H9 (cell line): ENCODE measurements around the gene MT1M. TPM values are rescaled to one million over a fixed set of nuclear protein-coding genes. Genes with fewer than 3 reads are reported as not detected.
A peak's percentile ranks its signal among the peaks of the same experiment; 100 is the strongest.

ENCODE experiments used
- DNase-seq: peaks from one replicate; pipeline ENCODE4 v3.0.0-alpha.2; 2017
- H2AFZ ChIP-seq: one replicate; pipeline ENCODE4 v1.6.1; 2013; ENCODE audit warnings: mild to moderate bottlenecking, low read length, control low read depth, moderate library complexity
- H2AK5ac ChIP-seq: 2 replicates; pipeline ENCODE4 v1.6.1; 2013; ENCODE audit warnings: low read length, control low read depth, mixed read lengths; ENCODE audit not compliant: insufficient read length
- H2BK120ac ChIP-seq: one replicate; pipeline ENCODE4 v1.6.1; 2013; ENCODE audit warnings: low read depth, mild to moderate bottlenecking, low read length, control low read depth, inconsistent platforms; ENCODE audit not compliant: poor library complexity, severe bottlenecking
- H2BK12ac ChIP-seq: 2 replicates; pipeline ENCODE4 v1.6.1; 2013; ENCODE audit warnings: low read length, control low read depth, mixed read lengths, low read depth; ENCODE audit not compliant: insufficient read length
- H2BK15ac ChIP-seq: 2 replicates; pipeline ENCODE4 v1.6.1; 2013; ENCODE audit warnings: low read depth, low read length, control low read depth
- H2BK20ac ChIP-seq: one replicate; pipeline ENCODE4 v1.6.1; 2013; ENCODE audit warnings: low read depth, mild to moderate bottlenecking, low read length, control low read depth, inconsistent platforms; ENCODE audit not compliant: poor library complexity, severe bottlenecking
- H2BK5ac ChIP-seq: 2 replicates; pipeline ENCODE4 v1.6.1; 2013; ENCODE audit warnings: low read length, control low read depth, mixed read lengths; ENCODE audit not compliant: insufficient read length
- H3K14ac ChIP-seq: 2 replicates; pipeline ENCODE4 v1.6.1; 2013; ENCODE audit warnings: low read length, control low read depth; ENCODE audit not compliant: insufficient read depth
- H3K18ac ChIP-seq: 2 replicates; pipeline ENCODE4 v1.6.1; 2013; ENCODE audit warnings: low read depth, mild to moderate bottlenecking, mixed read lengths, low read length, control low read depth; ENCODE audit not compliant: insufficient read length
- H3K23ac ChIP-seq: 2 replicates; pipeline ENCODE4 v1.6.1; 2013; ENCODE audit warnings: low read length, control low read depth, mixed read lengths, low read depth; ENCODE audit not compliant: insufficient read length
- H3K23me2 ChIP-seq: 2 replicates; pipeline ENCODE4 v1.6.1; 2013; ENCODE audit warnings: low read depth, mild to moderate bottlenecking, mixed read lengths, low read length, control low read depth; ENCODE audit not compliant: insufficient read length, poor library complexity, severe bottlenecking
- H3K27ac ChIP-seq: 2 replicates; pipeline ENCODE4 v1.5.1; 2013; ENCODE audit warnings: low read length, control low read depth, mixed read lengths, low read depth; ENCODE audit not compliant: insufficient read length
- H3K27me3 ChIP-seq: 2 replicates; pipeline ENCODE4 v1.6.1; 2013; ENCODE audit warnings: low read length, control low read depth, inconsistent platforms; ENCODE audit not compliant: insufficient read depth
- H3K4ac ChIP-seq: 2 replicates; pipeline ENCODE4 v1.6.1; 2013; ENCODE audit warnings: low read depth, mild to moderate bottlenecking, control low read depth, inconsistent platforms, low read length, moderate library complexity
- H3K4me1 ChIP-seq: 2 replicates; pipeline ENCODE4 v1.6.1; 2013; ENCODE audit warnings: low read length, control low read depth, inconsistent platforms; ENCODE audit not compliant: insufficient read depth
- H3K4me2 ChIP-seq: 2 replicates; pipeline ENCODE4 v1.6.1; 2013; ENCODE audit warnings: low read length, control low read depth, mixed read lengths; ENCODE audit not compliant: insufficient read length, insufficient read depth
- H3K56ac ChIP-seq: 2 replicates; pipeline ENCODE4 v1.6.1; 2013; ENCODE audit warnings: low read depth, mild to moderate bottlenecking, mixed read lengths, low read length, control low read depth; ENCODE audit not compliant: insufficient read length
- H3K79me1 ChIP-seq: 2 replicates; pipeline ENCODE4 v1.6.1; 2013; ENCODE audit warnings: low read depth, mild to moderate bottlenecking, moderate library complexity, low read length, control low read depth, inconsistent platforms; ENCODE audit not compliant: insufficient read depth, poor library complexity, severe bottlenecking
- H3K79me2 ChIP-seq: 2 replicates; pipeline ENCODE4 v1.6.1; 2013; ENCODE audit warnings: low read length, control low read depth, inconsistent platforms; ENCODE audit not compliant: insufficient read depth
- H3K9ac ChIP-seq: 2 replicates; pipeline ENCODE4 v1.6.1; 2013; ENCODE audit warnings: low read length, control low read depth, mixed read lengths; ENCODE audit not compliant: insufficient read length; ENCODE audit errors: extremely low read depth
- H3K9me3 ChIP-seq: one replicate; pipeline ENCODE4 v1.6.1; 2013; ENCODE audit warnings: low read depth, low read length, inconsistent platforms; ENCODE audit not compliant: control insufficient read depth
- H3T11ph ChIP-seq: one replicate; pipeline ENCODE4 v1.6.1; 2013; ENCODE audit warnings: mild to moderate bottlenecking, low read length, control low read depth, inconsistent platforms
- H4K20me1 ChIP-seq: one replicate; pipeline ENCODE4 v1.6.1; 2013; ENCODE audit not compliant: control insufficient read depth, insufficient read length, insufficient read depth
- H4K5ac ChIP-seq: 2 replicates; pipeline ENCODE4 v1.6.1; 2013; ENCODE audit warnings: low read depth, mild to moderate bottlenecking, mixed read lengths, low read length, control low read depth; ENCODE audit not compliant: insufficient read length
- H4K8ac ChIP-seq: replicated peaks from 2 replicates; pipeline ENCODE4 v1.6.1; 2013; ENCODE audit warnings: low read length, control low read depth, mixed read lengths, low read depth; ENCODE audit not compliant: insufficient read length
- H4K91ac ChIP-seq: 2 replicates; pipeline ENCODE4 v1.6.1; 2013; ENCODE audit warnings: low read depth, mild to moderate bottlenecking, moderate library complexity, mixed read lengths, low read length, control low read depth; ENCODE audit not compliant: insufficient read length
- H3K27ac Mint-ChIP-seq, 3 experiments: 2 replicates in 2 of 3; 3 replicates in 1 of 3; pipeline ENCODE4 v1.8.0; 2020 to 2021; ENCODE audit warnings: mixed read lengths in 3 of 3, mild to moderate bottlenecking in 1 of 3, moderate library complexity in 1 of 3
- H3K27me3 Mint-ChIP-seq: 2 replicates; pipeline ENCODE4 v1.8.0; 2021; ENCODE audit warnings: low read depth, mild to moderate bottlenecking, moderate library complexity, mixed read lengths
- H3K36me3 Mint-ChIP-seq, 3 experiments: 2 replicates in 2 of 3; 3 replicates in 1 of 3; pipeline ENCODE4 v1.8.0; 2020 to 2021; ENCODE audit warnings: low read depth in 3 of 3, mixed read lengths in 3 of 3; ENCODE audit not compliant: insufficient read depth in 1 of 3
- H3K4me1 Mint-ChIP-seq, 2 experiments: 2 replicates each; pipeline ENCODE4 v1.8.0; 2020; ENCODE audit warnings: mixed read lengths in 2 of 2
- H3K4me3 Mint-ChIP-seq, 2 experiments: 2 replicates in 1 of 2; 3 replicates in 1 of 2; pipeline ENCODE4 v1.8.0; 2020 to 2021; ENCODE audit warnings: mild to moderate bottlenecking in 2 of 2, mixed read lengths in 2 of 2, moderate library complexity in 1 of 2
- H3K9me3 Mint-ChIP-seq, 2 experiments: 2 replicates in 1 of 2; 3 replicates in 1 of 2; pipeline ENCODE4 v1.8.0; 2020; ENCODE audit warnings: mild to moderate bottlenecking in 2 of 2, mixed read lengths in 2 of 2, moderate library complexity in 1 of 2
- CTCF ChIP-seq: fragments of 200-600 bp; sonication (generic); conservative IDR thresholded peaks from 3 replicates; pipeline ENCODE4 v1.8.0; 2021; ENCODE audit warnings: antibody characterized with exemption, mild to moderate bottlenecking
- WGBS: extraction: QIAGEN DNeasy Blood & Tissue Kit; methylation state at CpG from one replicate; pipeline ENCODE4 v1.1.7; 2013; ENCODE audit warnings: missing lambda C conversion rate, low lambda C conversion rate, mixed read lengths; ENCODE audit not compliant: insufficient read length; ENCODE audit errors: extremely low coverage; 5-methylcytosine and 5-hydroxymethylcytosine counted together
- total RNA-seq: library from RNA; stranded (reverse); gene quantifications from 2 replicates; pipeline ENCODE4 v1.2.1, GENCODE V29; 2021

MT1M gene
- total RNA-seq, 1 experiment from 2014 or later, result 1.4 TPM

GRCh38 chr16:56618138-56618537 lies 14.3 kb upstream of the MT1M start:
- DNase-seq, result no peak
- Histone ChIP-seq H3K4me1 (no peaks in the 10 kb centered on the region; the same call in 1 of the 2 replicates), H3K27ac (no peak overlapping the region), H3K9me3 (peaks cover under 1% of the 10 kb centered on the region), H4K5ac (no peak overlapping the region), H2AFZ (no peak overlapping the region), H3K79me1 (no peaks in the 10 kb centered on the region), H4K8ac (no peak overlapping the region), H3K27me3 (peaks cover 44% of the 10 kb centered on the region; the same call in 1 of the 2 replicates), H3K14ac (no peak overlapping the region), H3K23me2 (peaks cover 8% of the 10 kb centered on the region), H3K79me2 (no peaks in the 10 kb centered on the region), H3K4ac (no peak overlapping the region), H2BK5ac (no peak overlapping the region), H3K18ac (no peak overlapping the region), H2BK12ac (no peak overlapping the region), H3K9ac (no peak overlapping the region), H3K23ac (no peak overlapping the region), H3K4me2 (no peak overlapping the region), H2AK5ac (no peak overlapping the region), H4K91ac (no peak overlapping the region), H2BK120ac (no peak overlapping the region), H2BK15ac (no peak overlapping the region), H3K56ac (no peak overlapping the region), H3T11ph (no peak overlapping the region), H4K20me1 (no peaks in the 10 kb centered on the region), H2BK20ac (no peak overlapping the region)
- no CpG with 5 or more reads among the region's 6 CpGs for WGBS
- H3K36me3 Mint-ChIP-seq, result peaks cover 3 to 5% (median 3%) of the 10 kb centered on the region in 3 experiments
- peaks cover 47 to 61% of the 10 kb centered on the region in 2 experiments for H3K4me1 Mint-ChIP-seq
- H3K27me3 Mint-ChIP-seq, result peaks cover 89% of the 10 kb centered on the region
- TF ChIP-seq CTCF, result no peak
- peaks cover under 1 to 9% of the 10 kb centered on the region in 2 experiments; a peak in 3 of 5 replicates for H3K9me3 Mint-ChIP-seq
- H3K27ac Mint-ChIP-seq, result no peak overlapping the region
- H3K4me3 Mint-ChIP-seq, result peak overlapping the region; percentile 72 to 89; a peak in 3 of 5 replicates
